Adrenal gland (tissue), 12 donors: ENCODE measurements around the gene SOCS7. TPM values are rescaled to one million over a fixed set of nuclear protein-coding genes. Genes with fewer than 3 reads are reported as not detected.

Experiments used
- DNase-seq, 7 donors: peaks; one replicate each; pipeline ENCODE4 v3.0.0-alpha.2; 2019 to 2020
- H3K27ac ChIP-seq, 5 donors: fragments of 200-600 bp; sonication (generic) in 4 of 5; 1 replicate in 3 of 5; 2 replicates in 2 of 5; pipeline versions ENCODE4 v1.5.1 to v1.8.0; 2016 to 2020; ENCODE audit warnings: mild to moderate bottlenecking in 1 of 5
- H3K27me3 ChIP-seq: fragments of 200-600 bp; 2 replicates; pipeline ENCODE4 v1.8.0; 2021
- H3K36me3 ChIP-seq, 2 donors: fragments of 200-600 bp; replicated peaks in 1 of 2; 1 replicate in 1 of 2; 2 replicates in 1 of 2; pipeline versions ENCODE4 v1.5.1 to v1.8.0; 2018 to 2022
- H3K4me1 ChIP-seq, 2 donors: fragments of 200-600 bp; replicated peaks in 1 of 2; 1 replicate in 1 of 2; 2 replicates in 1 of 2; pipeline versions ENCODE4 v1.5.1 to v1.8.0; 2018 to 2021
- H3K4me3 ChIP-seq, 4 donors: fragments of 200-600 bp; sonication (generic) in 3 of 4; one replicate each; pipeline ENCODE4 v1.5.1; 2016 to 2018
- H3K9me3 ChIP-seq, 3 donors: fragments of 200-600 bp; sonication (generic) in 1 of 3; replicated peaks in 1 of 3; 1 replicate in 2 of 3; 2 replicates in 1 of 3; pipeline versions ENCODE4 v1.5.1 to v1.8.0; 2016 to 2021
- POLR2A ChIP-seq, 2 donors: fragments of 450-650 bp; IDR thresholded peaks; one replicate each; pipeline ENCODE4 v1.6.1; 2017; ENCODE audit warnings: antibody characterized with exemption in 2 of 2, mild to moderate bottlenecking in 2 of 2, moderate library complexity in 1 of 2
- WGBS, 4 donors: extraction: QIAGEN DNeasy Blood & Tissue Kit in 2 of 4; methylation state at CpG; one replicate each; pipeline versions ENCODE4 v1.1.5 to v1.1.7; 2013 to 2017; 5-methylcytosine and 5-hydroxymethylcytosine counted together
- intact Hi-C, 2 donors: fragments of 100-400 bp; cut with DNase I; formaldehyde crosslinking; loops; one replicate each; pipeline versions ENCODE4 v1.14.1 to v1.15.0; 2022 to 2023
- polyA plus RNA-seq, 3 donors: library from polyadenylated mRNA; stranded (reverse); fragments of 200-250 nt in 2 of 3; fragments of 350-450 nt in 1 of 3; fragmentation: Illumina TruSeq in 1 of 3; extraction: RNeasy Lipid Tissue Mini Kit (QIAGEN cat#74804) in 1 of 3; gene quantifications; one replicate each; pipeline ENCODE4 v1.2.3, GENCODE V29; 2013 to 2014
- total RNA-seq, 9 donors: library from RNA; depleted of rRNA in 4 of 9; stranded (reverse); fragments of >200 nt in 4 of 9; fragments of 120-200 nt in 1 of 9; fragmentation: NEBNext Ultra II Directional in 1 of 9; extraction: Animal tissue kit (Norgen Biotek cat#: 25700) in 1 of 9; gene quantifications; one replicate each; pipeline versions ENCODE4 v1.1.0 to v1.2.4, GENCODE V29; 2013 to 2023
- TF ChIP-seq, protein P1 (sequence below), 6 experiments: fragments of 450-650 bp in 4 of 6; fragments of 200-600 bp in 2 of 6; sonication (generic) in 1 of 6; IDR thresholded peaks; 1 replicate in 5 of 6; 2 replicates in 1 of 6; pipeline versions ENCODE4 v1.5.1 to v1.8.0; 2016 to 2021; ENCODE audit warnings: antibody characterized with exemption in 6 of 6, mild to moderate bottlenecking in 2 of 6, moderate library complexity in 1 of 6
- donor health status: healthy with polysubstance abuse.
- donor health status: Bipolar disorder and iron deficiency.
- donor health status: DM: yes; HTN: yes; CAD: no.
- donor health status: DM: no; HTN: no; CAD: no.
- donor health status: DM: no; HTN: no; CAD: no.
- donor health status: DM: yes; HTN: yes; CAD: no.

Gene SOCS7
- total and polyA plus RNA-seq, 12 donors, result 2.7 to 51.3 (median 18.5) TPM

DNA sequence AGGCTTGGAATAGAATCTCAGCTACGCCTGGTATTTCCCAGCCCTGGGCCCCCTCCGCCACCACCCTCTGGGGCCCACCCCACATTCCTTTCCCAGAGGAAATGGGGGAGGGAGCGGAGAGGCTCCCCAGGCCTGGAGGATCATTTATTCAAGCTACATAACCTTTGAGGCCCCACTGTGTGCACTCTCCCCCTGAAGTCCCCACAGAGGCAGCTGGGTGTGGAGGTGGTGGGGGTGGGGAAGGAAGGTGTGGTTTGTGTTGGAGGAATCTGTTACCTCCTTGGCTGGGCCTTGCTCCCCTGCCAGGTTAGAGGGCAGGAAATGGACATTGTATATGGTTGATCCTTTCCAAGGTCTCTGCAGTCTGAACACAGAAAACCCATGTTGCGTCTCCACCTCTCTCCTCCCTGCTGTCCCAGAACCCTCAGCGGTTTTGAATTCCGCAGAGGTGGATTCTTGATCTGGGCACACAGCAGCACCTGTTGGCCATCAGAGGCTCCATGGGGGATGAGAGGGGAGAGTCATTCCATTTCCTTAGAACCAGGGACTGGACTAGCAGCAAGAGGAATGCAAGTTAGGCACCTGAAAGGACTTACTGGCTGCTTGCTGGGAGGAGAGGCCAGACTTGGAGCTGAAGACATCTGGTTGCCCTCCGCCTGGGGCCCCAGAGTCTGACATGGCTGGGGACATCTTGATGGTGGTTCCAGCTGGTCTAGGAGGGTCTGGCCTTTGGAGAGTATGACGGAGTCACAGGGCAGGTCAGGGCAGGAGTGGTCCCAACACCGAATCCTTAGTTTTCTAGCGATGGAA lies 99.6 kb downstream of the SOCS7 start:
- TF ChIP-seq POLR2A (IDR thresholded peaks at IDR 0.05), result no peak
- H3K36me3 ChIP-seq, result no peaks in the 10 kb centered on the region
- H3K4me1 ChIP-seq, result peaks cover 21 to 49% of the 10 kb centered on the region in 2 donors
- H3K9me3 ChIP-seq, result no peaks in the 10 kb centered on the region
- intact Hi-C loops, result no loop called here
- H3K4me3 ChIP-seq, result no peak overlapping the region
- peak overlapping the region in 4 of 5 donors; percentile 49 to 92 (median 56) for H3K27ac ChIP-seq
- WGBS, 4 donors, result 65 to 82% (median 71%) methylated on average over 6 to 10 of the region's 10 CpGs
- peak in 1 of 7 donors; percentile 63 for DNase-seq
- H3K27me3 ChIP-seq, result no peaks in the 10 kb centered on the region

DNA sequence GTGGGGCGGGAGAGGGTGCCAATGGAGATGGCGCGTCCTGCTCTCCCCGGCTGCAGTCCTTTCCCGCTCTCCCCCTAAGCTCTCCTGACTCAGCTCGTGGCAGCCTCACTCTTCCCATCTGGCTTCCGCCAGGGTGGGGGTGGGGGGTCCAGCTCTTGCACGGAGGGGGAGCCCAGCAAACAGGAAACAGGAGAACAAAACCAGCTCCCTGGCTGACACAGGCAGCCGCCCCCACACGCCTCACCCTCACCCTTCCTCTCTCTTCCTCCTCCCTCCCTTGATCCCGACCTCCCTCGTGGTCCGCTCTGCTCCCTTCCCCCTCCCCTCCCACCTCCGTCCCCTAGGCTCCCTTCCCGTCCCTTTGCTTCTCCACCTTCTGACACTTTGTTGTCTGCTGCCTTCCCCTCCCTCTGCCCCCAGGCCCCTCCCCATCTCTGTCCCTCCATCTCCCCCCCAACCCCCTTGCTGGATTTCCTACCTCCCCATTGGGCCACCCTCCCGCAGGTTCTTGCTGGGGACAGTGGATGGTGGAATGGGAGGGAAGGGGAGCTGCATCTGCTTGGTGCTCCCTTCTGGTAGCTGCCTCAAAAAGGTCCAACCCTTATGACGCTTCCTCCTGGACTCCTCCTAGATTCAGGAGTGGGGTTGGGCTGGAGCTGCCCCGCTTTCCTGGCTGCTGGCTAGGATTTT lies 100.3 kb downstream of the SOCS7 start:
- intact Hi-C loops, result no loop called here
- TF ChIP-seq, protein P1, sequence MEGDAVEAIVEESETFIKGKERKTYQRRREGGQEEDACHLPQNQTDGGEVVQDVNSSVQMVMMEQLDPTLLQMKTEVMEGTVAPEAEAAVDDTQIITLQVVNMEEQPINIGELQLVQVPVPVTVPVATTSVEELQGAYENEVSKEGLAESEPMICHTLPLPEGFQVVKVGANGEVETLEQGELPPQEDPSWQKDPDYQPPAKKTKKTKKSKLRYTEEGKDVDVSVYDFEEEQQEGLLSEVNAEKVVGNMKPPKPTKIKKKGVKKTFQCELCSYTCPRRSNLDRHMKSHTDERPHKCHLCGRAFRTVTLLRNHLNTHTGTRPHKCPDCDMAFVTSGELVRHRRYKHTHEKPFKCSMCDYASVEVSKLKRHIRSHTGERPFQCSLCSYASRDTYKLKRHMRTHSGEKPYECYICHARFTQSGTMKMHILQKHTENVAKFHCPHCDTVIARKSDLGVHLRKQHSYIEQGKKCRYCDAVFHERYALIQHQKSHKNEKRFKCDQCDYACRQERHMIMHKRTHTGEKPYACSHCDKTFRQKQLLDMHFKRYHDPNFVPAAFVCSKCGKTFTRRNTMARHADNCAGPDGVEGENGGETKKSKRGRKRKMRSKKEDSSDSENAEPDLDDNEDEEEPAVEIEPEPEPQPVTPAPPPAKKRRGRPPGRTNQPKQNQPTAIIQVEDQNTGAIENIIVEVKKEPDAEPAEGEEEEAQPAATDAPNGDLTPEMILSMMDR (IDR thresholded peaks at IDR 0.05), result no peak
- no peak for TF ChIP-seq POLR2A (IDR thresholded peaks at IDR 0.05)
- 48 to 68% (median 60%) methylated on average over 16 to 18 of the region's 18 CpGs for WGBS, 4 donors
- Histone ChIP-seq H3K4me1 (peaks cover 21 to 49% of the 10 kb centered on the region in 2 donors), H3K9me3 (no peaks in the 10 kb centered on the region), H3K27ac (peak overlapping the region in 4 of 5 donors; percentile 49 to 92 (median 56)), H3K27me3 (no peaks in the 10 kb centered on the region), H3K36me3 (no peaks in the 10 kb centered on the region), H3K4me3 (no peak overlapping the region)
- peak in 2 of 7 donors; percentile 31 to 53 for DNase-seq

DNA sequence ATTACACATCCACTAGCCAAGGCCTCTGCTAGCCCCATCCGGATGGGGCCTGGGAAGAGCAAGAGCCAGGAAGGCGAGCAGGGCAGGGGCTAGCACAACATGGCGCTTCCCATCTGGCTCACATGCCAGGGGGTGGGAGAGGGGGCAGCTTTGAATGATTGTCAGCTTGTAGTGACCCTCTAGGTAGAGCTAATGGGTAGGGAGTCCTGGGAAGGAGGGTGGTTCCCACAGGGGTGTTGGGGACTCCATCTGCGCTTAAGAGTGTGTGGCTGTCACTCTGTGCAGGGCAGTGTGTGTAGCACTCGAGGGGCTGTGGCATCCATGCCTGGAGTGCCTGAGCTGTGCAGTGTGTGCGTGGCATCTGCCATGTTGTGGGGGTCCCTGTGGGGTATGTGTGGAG lies 101.1 kb downstream of the SOCS7 start:
- TF ChIP-seq, protein P1 (IDR thresholded peaks at IDR 0.05), result no peak
- no peak for TF ChIP-seq POLR2A (IDR thresholded peaks at IDR 0.05)
- H3K27me3 ChIP-seq, result no peaks in the 10 kb centered on the region
- no peaks in the 10 kb centered on the region for H3K9me3 ChIP-seq
- 87 to 100% (median 91%) methylated on average over 5 to 6 of the region's 6 CpGs for WGBS, 4 donors
- peak overlapping the region in 1 of 5 donors; percentile 92 for H3K27ac ChIP-seq
- no peaks in the 10 kb centered on the region for H3K36me3 ChIP-seq
- no peak overlapping the region for H3K4me3 ChIP-seq
- intact Hi-C loops, result no loop called here
- no peak for DNase-seq
- H3K4me1 ChIP-seq, result peaks cover 21 to 46% of the 10 kb centered on the region in 2 donors

DNA sequence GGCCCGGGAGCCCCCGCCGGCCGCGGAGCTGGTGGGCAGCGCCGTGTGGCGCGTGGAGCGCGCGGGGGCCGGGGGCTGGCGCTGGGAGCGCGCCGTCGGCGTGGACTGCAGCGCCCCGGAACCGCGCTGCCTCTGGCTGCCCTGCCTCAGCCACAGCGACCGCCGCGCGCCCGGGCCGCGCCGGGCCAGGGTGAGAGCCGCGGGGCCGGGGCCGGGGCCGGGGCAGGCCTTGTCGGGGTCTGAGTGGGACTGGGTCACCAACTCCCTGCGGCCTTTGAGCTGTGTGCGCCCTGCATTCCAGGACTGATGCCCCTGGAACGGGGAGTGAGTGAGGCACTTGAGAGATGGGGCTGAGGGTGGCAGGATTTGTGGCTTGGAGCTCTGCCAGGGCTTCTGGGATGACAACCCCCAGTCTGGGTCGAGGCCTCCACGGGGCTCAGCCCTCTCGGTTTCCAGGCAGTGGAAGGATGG lies 102.3 kb downstream of the SOCS7 start:
- peaks cover 21 to 36% of the 10 kb centered on the region in 2 donors for H3K4me1 ChIP-seq
- peak overlapping the region in 4 of 5 donors; percentile 68 to 92 (median 76) for H3K27ac ChIP-seq
- no peaks in the 10 kb centered on the region for H3K9me3 ChIP-seq
- intact Hi-C loops, result no loop called here
- peak; percentile 52 to 75 (median 70) for DNase-seq
- TF ChIP-seq, protein P1 (IDR thresholded peaks at IDR 0.05), result no peak
- no peak for TF ChIP-seq POLR2A (IDR thresholded peaks at IDR 0.05)
- H3K36me3 ChIP-seq, result peaks cover 0 to 5% of the 10 kb centered on the region in 2 donors
- peak overlapping the region in 1 of 4 donors; percentile 49 for H3K4me3 ChIP-seq
- WGBS, 4 donors, result 0 to 3% (median 2%) methylated on average over 6 to 44 of the region's 44 CpGs
- no peaks in the 10 kb centered on the region for H3K27me3 ChIP-seq
